ENCODE results near the gene PSMC3. TPM values are rescaled to one million over a fixed set of nuclear protein-coding genes. Genes with fewer than 3 reads are reported as not detected.

PSMC3 gene
- polyA plus RNA-seq, 4 donors = 88.0 to 156 (median 103) TPM

DNA sequence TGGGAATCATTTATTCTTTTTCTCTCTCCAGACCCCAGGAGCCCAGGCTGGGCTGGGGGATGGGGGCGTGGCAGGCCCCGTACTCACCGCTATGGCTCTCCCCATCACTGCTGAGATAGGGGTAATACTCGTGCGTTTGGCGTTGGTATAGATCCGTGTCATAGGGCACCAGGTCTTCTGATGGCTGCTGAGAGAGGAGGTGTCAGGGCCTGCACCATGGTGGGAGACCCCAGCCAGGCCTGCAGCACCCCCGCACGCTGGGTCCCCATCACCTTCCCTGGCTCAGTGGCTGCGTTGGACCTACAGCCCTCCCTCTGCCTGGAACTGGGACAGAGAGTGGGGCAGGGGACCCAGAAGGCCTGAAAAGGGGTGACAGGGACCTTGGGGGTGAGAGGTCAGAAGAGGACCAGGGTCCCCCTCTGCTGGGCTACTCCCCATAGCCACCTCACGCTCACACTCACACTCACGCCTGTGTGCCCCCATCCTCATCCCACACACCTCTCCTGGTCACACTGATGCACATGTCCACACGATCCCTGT lies 50.6 kb downstream of the PSMC3 start:
- DNase-seq = no peak
- 84 to 90% (median 89%) methylated on average over 11 to 13 of the region's 13 CpGs for WGBS, 3 donors

GRCh38 chr11:47375020-47375419 lies 51.2 kb downstream of the PSMC3 start:
- H3K9me3 ChIP-seq (ENCODE audit: control insufficient read depth in 2 of 2, insufficient read depth in 1 of 2, low read depth in 1 of 2, low read length in 1 of 2) = no peaks in the 10 kb centered on the region
- no peak for DNase-seq
- no peak overlapping the region for H3K4me3 ChIP-seq (ENCODE audit: low read depth in 1 of 3, low read length in 3 of 3)
- WGBS, 3 donors = 79 to 87% (median 84%) methylated on average over 8 of the region's 8 CpGs
- H3K27ac ChIP-seq (ENCODE audit: low read depth in 1 of 3, low read length in 2 of 3) = no peak overlapping the region
- FAIRE-seq = no peak
- no peaks in the 10 kb centered on the region for H3K27me3 ChIP-seq (ENCODE audit: control insufficient read depth in 3 of 3, insufficient read depth in 3 of 3, low read length in 3 of 3)
- no peaks in the 10 kb centered on the region for H3K36me3 ChIP-seq (ENCODE audit: control insufficient read depth in 3 of 3, insufficient read depth in 2 of 3, low read depth in 1 of 3, low read length in 3 of 3)
- H3K4me1 ChIP-seq (ENCODE audit: control insufficient read depth in 3 of 3, insufficient read depth in 2 of 3, low read depth in 1 of 3, low read length in 2 of 3) = no peaks in the 10 kb centered on the region

More for the DNA sequence above, 50.6 kb downstream of the PSMC3 start:
- Histone ChIP-seq H3K27ac (ENCODE audit: low read depth in 1 of 3, low read length in 2 of 3) (no peak overlapping the region), H3K4me3 (ENCODE audit: low read depth in 1 of 3, low read length in 3 of 3) (no peak overlapping the region), H3K9me3 (ENCODE audit: control insufficient read depth in 2 of 2, insufficient read depth in 1 of 2, low read depth in 1 of 2, low read length in 1 of 2) (no peaks in the 10 kb centered on the region), H3K4me1 (ENCODE audit: control insufficient read depth in 3 of 3, insufficient read depth in 2 of 3, low read depth in 1 of 3, low read length in 2 of 3) (no peaks in the 10 kb centered on the region), H3K36me3 (ENCODE audit: control insufficient read depth in 3 of 3, insufficient read depth in 2 of 3, low read depth in 1 of 3, low read length in 3 of 3) (no peaks in the 10 kb centered on the region), H3K27me3 (ENCODE audit: control insufficient read depth in 3 of 3, insufficient read depth in 3 of 3, low read length in 3 of 3) (no peaks in the 10 kb centered on the region)
- FAIRE-seq = no peak

DNA sequence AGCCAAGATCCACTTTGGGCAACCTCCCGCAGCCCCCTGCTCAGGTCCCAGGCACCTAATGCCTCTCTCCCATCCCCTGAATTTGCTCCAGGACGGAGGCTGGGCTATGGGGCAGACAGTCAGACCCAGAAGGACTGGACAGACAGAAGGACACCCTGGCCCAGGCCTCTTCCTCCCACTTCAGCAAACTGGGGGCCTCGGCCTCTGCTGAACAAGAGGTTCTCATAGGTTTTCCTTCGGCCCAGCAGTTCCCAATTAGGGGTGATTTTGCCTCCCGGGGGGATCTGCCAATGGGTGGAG lies 51.6 kb downstream of the PSMC3 start:
- no peak for FAIRE-seq
- H3K36me3 ChIP-seq (ENCODE audit: control insufficient read depth in 3 of 3, insufficient read depth in 2 of 3, low read depth in 1 of 3, low read length in 3 of 3) = no peaks in the 10 kb centered on the region
- WGBS, 3 donors = 67 to 88% (median 84%) methylated on average over 5 of the region's 5 CpGs

DNA sequence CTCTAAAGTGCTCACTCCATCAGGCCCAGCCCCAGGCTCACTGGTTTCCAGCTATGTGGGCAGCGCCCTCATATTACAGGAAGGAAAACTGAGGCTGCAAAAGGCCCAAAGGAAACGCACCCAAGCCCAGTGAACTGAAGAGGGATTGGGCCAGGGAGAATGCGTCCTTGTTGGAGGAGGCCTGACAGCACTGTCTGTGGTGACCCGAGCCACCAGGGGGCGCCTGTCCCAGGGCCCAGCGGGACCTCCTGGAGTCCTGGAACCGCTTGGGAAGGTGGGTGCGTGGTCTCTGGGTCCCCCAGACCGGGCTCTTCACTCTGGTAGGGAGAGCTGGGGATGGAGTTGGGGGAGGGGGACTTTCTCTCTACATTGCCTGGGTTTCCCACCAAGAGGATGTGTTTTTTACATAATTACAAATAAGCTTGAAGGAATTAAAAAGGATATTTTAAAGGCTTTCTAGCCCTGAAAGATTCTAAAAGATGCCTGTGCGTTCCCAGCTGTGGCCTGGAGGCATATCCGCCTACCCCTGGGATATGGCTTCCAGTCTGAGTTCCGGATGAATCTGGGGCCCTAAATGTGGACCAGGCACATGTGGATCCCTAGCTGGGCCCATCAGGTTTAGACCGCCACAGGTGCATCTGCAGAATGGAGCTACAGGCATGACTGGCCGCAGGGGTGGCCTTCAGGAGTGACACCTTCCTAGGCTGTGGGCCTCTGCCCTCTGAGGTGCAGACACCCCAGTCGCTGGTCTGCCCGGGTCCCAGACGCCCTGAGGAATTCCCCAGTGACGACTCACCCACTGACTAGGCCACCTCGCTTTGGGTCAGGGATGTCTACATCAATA lies 52.1 kb downstream of the PSMC3 start:
- H3K4me1 ChIP-seq (ENCODE audit: control insufficient read depth in 3 of 3, insufficient read depth in 2 of 3, low read depth in 1 of 3, low read length in 2 of 3) = no peaks in the 10 kb centered on the region
- no peaks in the 10 kb centered on the region for H3K36me3 ChIP-seq (ENCODE audit: control insufficient read depth in 3 of 3, insufficient read depth in 2 of 3, low read depth in 1 of 3, low read length in 3 of 3)
- no peak overlapping the region for H3K4me3 ChIP-seq (ENCODE audit: low read depth in 1 of 3, low read length in 3 of 3)
- 37 to 41% (median 40%) methylated on average over 19 of the region's 19 CpGs for WGBS, 3 donors
- FAIRE-seq (no peak), DNase-seq (peak; percentile 71 to 82)
- no peaks in the 10 kb centered on the region for H3K27me3 ChIP-seq (ENCODE audit: control insufficient read depth in 3 of 3, insufficient read depth in 3 of 3, low read length in 3 of 3)
- H3K27ac ChIP-seq (ENCODE audit: low read depth in 1 of 3, low read length in 2 of 3) = no peak overlapping the region
- H3K9me3 ChIP-seq (ENCODE audit: control insufficient read depth in 2 of 2, insufficient read depth in 1 of 2, low read depth in 1 of 2, low read length in 1 of 2) = no peaks in the 10 kb centered on the region

More for the DNA sequence above, 51.6 kb downstream of the PSMC3 start:
- Histone ChIP-seq H3K27ac (ENCODE audit: low read depth in 1 of 3, low read length in 2 of 3) (no peak overlapping the region), H3K4me3 (ENCODE audit: low read depth in 1 of 3, low read length in 3 of 3) (no peak overlapping the region), H3K27me3 (ENCODE audit: control insufficient read depth in 3 of 3, insufficient read depth in 3 of 3, low read length in 3 of 3) (no peaks in the 10 kb centered on the region), H3K4me1 (ENCODE audit: control insufficient read depth in 3 of 3, insufficient read depth in 2 of 3, low read depth in 1 of 3, low read length in 2 of 3) (no peaks in the 10 kb centered on the region), H3K9me3 (ENCODE audit: control insufficient read depth in 2 of 2, insufficient read depth in 1 of 2, low read depth in 1 of 2, low read length in 1 of 2) (no peaks in the 10 kb centered on the region)
- DNase-seq = no peak

DNA sequence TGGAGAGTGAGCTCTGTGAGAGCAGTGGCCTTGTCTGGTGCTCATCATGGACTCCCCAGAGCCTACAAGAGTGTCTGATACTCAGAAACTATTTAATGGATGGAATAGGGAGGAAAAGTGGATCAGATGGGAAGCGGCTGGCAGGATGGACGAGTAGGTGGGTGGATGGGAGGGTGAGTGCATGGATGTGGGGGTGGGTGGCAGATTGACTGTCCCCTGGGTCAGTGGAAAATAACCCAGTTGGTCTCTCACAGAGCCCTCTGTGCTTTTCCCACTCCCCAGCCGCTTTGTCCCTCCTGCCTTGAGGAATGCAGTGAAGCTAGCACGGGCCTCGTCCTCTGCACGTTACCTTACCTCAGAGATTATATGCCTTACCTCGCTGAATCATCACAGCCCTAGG lies 53.8 kb downstream of the PSMC3 start:
- Histone ChIP-seq H3K27me3 (ENCODE audit: control insufficient read depth in 3 of 3, insufficient read depth in 3 of 3, low read length in 3 of 3) (no peaks in the 10 kb centered on the region), H3K27ac (ENCODE audit: low read depth in 1 of 3, low read length in 2 of 3) (no peak overlapping the region), H3K9me3 (ENCODE audit: control insufficient read depth in 2 of 2, insufficient read depth in 1 of 2, low read depth in 1 of 2, low read length in 1 of 2) (no peaks in the 10 kb centered on the region), H3K4me1 (ENCODE audit: control insufficient read depth in 3 of 3, insufficient read depth in 2 of 3, low read depth in 1 of 3, low read length in 2 of 3) (no peaks in the 10 kb centered on the region), H3K36me3 (ENCODE audit: control insufficient read depth in 3 of 3, insufficient read depth in 2 of 3, low read depth in 1 of 3, low read length in 3 of 3) (no peaks in the 10 kb centered on the region), H3K4me3 (ENCODE audit: low read depth in 1 of 3, low read length in 3 of 3) (no peak overlapping the region)
- FAIRE-seq = no peak
- DNase-seq = no peak
- WGBS, 3 donors = 76 to 81% (median 77%) methylated on average over 7 of the region's 7 CpGs

DNA sequence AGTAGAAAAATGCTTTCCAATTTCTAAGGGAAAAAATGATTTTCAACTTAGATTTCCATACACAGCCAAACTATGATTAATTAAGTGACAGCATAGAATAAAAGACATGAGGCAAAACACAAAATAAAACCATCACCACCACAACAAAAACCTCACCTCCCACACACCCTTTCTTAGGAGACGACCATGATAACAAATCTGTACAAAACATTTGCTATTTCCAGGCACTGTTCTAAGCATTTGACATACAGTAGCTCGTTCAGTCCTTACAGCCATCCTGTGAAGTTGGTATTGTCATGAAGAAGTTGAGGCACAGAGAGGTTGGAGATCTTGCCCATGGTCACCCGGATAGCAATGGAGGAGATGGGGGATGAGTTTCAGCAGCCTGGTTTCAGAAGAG lies 56.6 kb downstream of the PSMC3 start:
- Histone ChIP-seq H3K9me3 (ENCODE audit: control insufficient read depth in 2 of 2, insufficient read depth in 1 of 2, low read depth in 1 of 2, low read length in 1 of 2) (no peaks in the 10 kb centered on the region), H3K27ac (ENCODE audit: low read depth in 1 of 3, low read length in 2 of 3) (no peak overlapping the region), H3K36me3 (ENCODE audit: control insufficient read depth in 3 of 3, insufficient read depth in 2 of 3, low read depth in 1 of 3, low read length in 3 of 3) (no peaks in the 10 kb centered on the region), H3K27me3 (ENCODE audit: control insufficient read depth in 3 of 3, insufficient read depth in 3 of 3, low read length in 3 of 3) (no peaks in the 10 kb centered on the region), H3K4me1 (ENCODE audit: control insufficient read depth in 3 of 3, insufficient read depth in 2 of 3, low read depth in 1 of 3, low read length in 2 of 3) (no peaks in the 10 kb centered on the region), H3K4me3 (ENCODE audit: low read depth in 1 of 3, low read length in 3 of 3) (no peak overlapping the region)
- 47 to 54% (median 50%) methylated on average over 3 of the region's 3 CpGs for WGBS, 3 donors
- DNase-seq (no peak), FAIRE-seq (no peak)

Other genes with a start within 250 kb of the PSMC3 start
- 10 to 100 TPM; 53.0 to 73.1 (median 64.4) TPM for gene ARFGAP2, start 249.6 kb downstream of the PSMC3 start, polyA plus RNA-seq
- 10 to 100 TPM in 1 of 4 donors, 1 to 10 TPM in 3; 2.0 to 48.3 (median 5.7) TPM for gene PACSIN3, start 240.0 kb downstream of the PSMC3 start, polyA plus RNA-seq
- gene DDB2, start 211.5 kb downstream of the PSMC3 start, polyA plus RNA-seq = 10 to 100 TPM; 25.1 to 39.4 (median 31.6) TPM
- gene ACP2, start 177.6 kb downstream of the PSMC3 start, polyA plus RNA-seq = 10 to 100 TPM; 44.1 to 91.4 (median 51.0) TPM
- 100 to 1,000 TPM; 102 to 366 (median 199) TPM for gene NR1H3, start 168.4 kb downstream of the PSMC3 start, polyA plus RNA-seq
- 10 to 100 TPM; 19.2 to 45.1 (median 25.8) TPM for gene MADD, start 156.3 kb downstream of the PSMC3 start, polyA plus RNA-seq
- 1 to 10 TPM in 1 of 4 donors, under 1 TPM in 2, not detected in 1; 0.03 to 5.4 (median 0.04) TPM for gene MYBPC3, start 73.7 kb downstream of the PSMC3 start, polyA plus RNA-seq
- 10 to 100 TPM in 3 of 4 donors, 1 to 10 TPM in 1; 3.4 to 25.4 (median 12.0) TPM for gene SPI1, start 47.9 kb downstream of the PSMC3 start, polyA plus RNA-seq
- 10 to 100 TPM in 2 of 4 donors, 1 to 10 TPM in 2; 7.8 to 30.9 (median 18.0) TPM for gene SLC39A13, start 17.8 kb downstream of the PSMC3 start, polyA plus RNA-seq
- gene RAPSN, start 22.7 kb upstream of the PSMC3 start, polyA plus RNA-seq = under 1 TPM; 0.36 to 0.89 (median 0.66) TPM
- gene CELF1, start 126.7 kb upstream of the PSMC3 start, polyA plus RNA-seq = 10 to 100 TPM; 16.5 to 69.5 (median 27.0) TPM
- gene PTPMT1, start 139.2 kb upstream of the PSMC3 start, polyA plus RNA-seq = 10 to 100 TPM; 31.3 to 60.1 (median 41.2) TPM
- gene KBTBD4, start 152.5 kb upstream of the PSMC3 start, polyA plus RNA-seq = 10 to 100 TPM in 3 of 4 donors, 1 to 10 TPM in 1; 9.8 to 13.7 (median 12.0) TPM
- gene NDUFS3, start 152.6 kb upstream of the PSMC3 start, polyA plus RNA-seq = 100 to 1,000 TPM in 3 of 4 donors, 10 to 100 TPM in 1; 95.2 to 438 (median 263) TPM
- gene FAM180B, start 160.2 kb upstream of the PSMC3 start, polyA plus RNA-seq = under 1 TPM in 2 of 4 donors, not detected in 2; 0.10 to 0.15 TPM
- gene C1QTNF4, start 168.0 kb upstream of the PSMC3 start, polyA plus RNA-seq = 1 to 10 TPM; 1.3 to 7.6 (median 1.6) TPM
- gene MTCH2, start 216.1 kb upstream of the PSMC3 start, polyA plus RNA-seq = 100 to 1,000 TPM; 103 to 149 (median 127) TPM

Measured in small intestine (tissue), 7 donors.